Measurements from ENCODE around the gene WDR43. TPM values are rescaled to one million over a fixed set of nuclear protein-coding genes. Genes with fewer than 3 reads are reported as not detected.

Gene WDR43
- total and polyA plus RNA-seq, 9 of the 15 experiments (the other 6 are each of a cell fraction or from before 2014, with no cell fraction given), result 34.6 to 197 (median 105) TPM

DNA sequence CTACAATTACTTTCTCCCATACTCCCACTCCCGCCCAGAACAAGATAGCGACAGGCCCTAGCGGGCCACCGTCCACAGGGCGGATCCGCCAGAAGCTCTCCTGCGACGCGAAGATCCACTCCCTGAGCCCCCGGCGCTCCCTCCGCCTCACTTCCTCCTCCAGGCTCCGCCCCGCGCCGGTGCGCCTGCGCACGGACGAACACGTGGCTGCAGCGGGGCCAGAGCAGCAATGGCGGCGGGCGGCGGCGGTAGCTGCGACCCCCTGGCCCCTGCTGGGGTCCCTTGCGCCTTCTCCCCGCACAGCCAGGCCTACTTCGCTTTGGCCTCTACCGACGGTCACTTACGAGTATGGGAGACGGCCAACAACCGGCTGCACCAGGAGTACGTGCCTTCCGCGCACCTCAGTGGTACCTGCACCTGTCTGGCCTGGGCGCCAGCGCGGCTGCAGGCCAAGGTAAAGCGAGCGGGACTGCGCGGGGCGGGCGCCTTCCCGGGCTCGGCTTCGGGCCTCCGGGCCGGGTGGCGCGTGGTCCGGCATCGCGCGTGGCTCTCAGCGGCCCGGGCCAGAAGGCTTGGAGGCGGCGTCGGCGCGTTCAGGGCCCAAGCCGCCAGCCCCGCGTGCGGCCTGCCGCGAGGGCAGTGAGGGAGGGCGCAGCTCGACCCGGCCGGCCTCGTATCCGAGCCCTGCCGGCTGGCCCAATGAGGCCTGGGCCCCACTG lies at the start of gene WDR43 (continued):
- TF ChIP-seq, protein P1, sequence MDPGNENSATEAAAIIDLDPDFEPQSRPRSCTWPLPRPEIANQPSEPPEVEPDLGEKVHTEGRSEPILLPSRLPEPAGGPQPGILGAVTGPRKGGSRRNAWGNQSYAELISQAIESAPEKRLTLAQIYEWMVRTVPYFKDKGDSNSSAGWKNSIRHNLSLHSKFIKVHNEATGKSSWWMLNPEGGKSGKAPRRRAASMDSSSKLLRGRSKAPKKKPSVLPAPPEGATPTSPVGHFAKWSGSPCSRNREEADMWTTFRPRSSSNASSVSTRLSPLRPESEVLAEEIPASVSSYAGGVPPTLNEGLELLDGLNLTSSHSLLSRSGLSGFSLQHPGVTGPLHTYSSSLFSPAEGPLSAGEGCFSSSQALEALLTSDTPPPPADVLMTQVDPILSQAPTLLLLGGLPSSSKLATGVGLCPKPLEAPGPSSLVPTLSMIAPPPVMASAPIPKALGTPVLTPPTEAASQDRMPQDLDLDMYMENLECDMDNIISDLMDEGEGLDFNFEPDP (CRISPR knock-in tag; IDR thresholded peaks at IDR 0.05), result no peak
- TF ChIP-seq, protein P2, sequence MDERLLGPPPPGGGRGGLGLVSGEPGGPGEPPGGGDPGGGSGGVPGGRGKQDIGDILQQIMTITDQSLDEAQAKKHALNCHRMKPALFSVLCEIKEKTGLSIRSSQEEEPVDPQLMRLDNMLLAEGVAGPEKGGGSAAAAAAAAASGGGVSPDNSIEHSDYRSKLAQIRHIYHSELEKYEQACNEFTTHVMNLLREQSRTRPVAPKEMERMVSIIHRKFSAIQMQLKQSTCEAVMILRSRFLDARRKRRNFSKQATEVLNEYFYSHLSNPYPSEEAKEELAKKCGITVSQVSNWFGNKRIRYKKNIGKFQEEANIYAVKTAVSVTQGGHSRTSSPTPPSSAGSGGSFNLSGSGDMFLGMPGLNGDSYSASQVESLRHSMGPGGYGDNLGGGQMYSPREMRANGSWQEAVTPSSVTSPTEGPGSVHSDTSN (CRISPR knock-in tag; IDR thresholded peaks at IDR 0.05; ENCODE audit: low read depth), result no peak
- TF ChIP-seq, protein P2 (tag; conservative IDR thresholded peaks at IDR 0.05; ENCODE audit: low read depth), result no peak
- TF ChIP-seq, protein P3, sequence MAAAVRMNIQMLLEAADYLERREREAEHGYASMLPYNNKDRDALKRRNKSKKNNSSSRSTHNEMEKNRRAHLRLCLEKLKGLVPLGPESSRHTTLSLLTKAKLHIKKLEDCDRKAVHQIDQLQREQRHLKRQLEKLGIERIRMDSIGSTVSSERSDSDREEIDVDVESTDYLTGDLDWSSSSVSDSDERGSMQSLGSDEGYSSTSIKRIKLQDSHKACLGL (CRISPR knock-in tag; IDR thresholded peaks at IDR 0.05; ENCODE audit: borderline replicate concordance, poor library complexity, severe bottlenecking), result peak; percentile 98
- no peak for TF ChIP-seq ATF6 (CRISPR knock-in tag; IDR thresholded peaks at IDR 0.05)
- peak; percentile 98 for TF ChIP-seq CREM (IDR thresholded peaks at IDR 0.05; ENCODE audit: low read depth)
- no peak for TF ChIP-seq TCFL5 (CRISPR knock-in tag; conservative IDR thresholded peaks at IDR 0.05)
- no peak for TF ChIP-seq RBM25 (IDR thresholded peaks at IDR 0.05; ENCODE audit: low read depth, low read length, severe bottlenecking)
- no peak for TF ChIP-seq CEBPB (tag; IDR thresholded peaks at IDR 0.05)
- no peak for TF ChIP-seq NFATC3 (IDR thresholded peaks at IDR 0.05)
- TF ChIP-seq CCAR2 (IDR thresholded peaks at IDR 0.05; ENCODE audit: low read depth, low read length), result no peak
- peak; percentile 99 for TF ChIP-seq NRF1 (conservative IDR thresholded peaks at IDR 0.05 in 1 of 2, IDR thresholded peaks at IDR 0.05 in 1 of 2)
- TF ChIP-seq MAX (CRISPR knock-in tag; IDR thresholded peaks at IDR 0.05), result peak; percentile 99
- no peak for TF ChIP-seq ZNF699 (CRISPR knock-in tag; IDR thresholded peaks at IDR 0.05; ENCODE audit: insufficient replicate concordance)
- no peak for TF ChIP-seq ZNF280A (IDR thresholded peaks at IDR 0.05; ENCODE audit: low read depth, partially characterized antibody)
- no peak for TF ChIP-seq CBX8 (IDR thresholded peaks at IDR 0.05; ENCODE audit: borderline replicate concordance, extremely low read depth, low read depth, low read length, poor library complexity, severe bottlenecking)
